AG04450 (cell line): Measurements from ENCODE around the gene MICA. TPM values are rescaled to one million over a fixed set of nuclear protein-coding genes. Genes with fewer than 3 reads are reported as not detected.
A peak's percentile ranks its signal among the peaks of the same experiment; 100 is the strongest.
"Not testable (repeated sequence)": the region's sequence is repeated elsewhere in the genome, so short reads cannot be mapped to it uniquely, and the experiment has no call there.

ENCODE experiments used
- CTCF ChIA-PET: fragments of 300-600, 350-600 bp; formaldehyde crosslinking; extraction: SDS; loops from one replicate; lab custom pipeline; 2022; ENCODE audit warnings: antibody characterized with exemption, inconsistent platforms; lab: Charles Lee
- POLR2A ChIA-PET: fragments of 350-600 bp; formaldehyde crosslinking; extraction: SDS; loops from one replicate; lab custom pipeline; 2021; ENCODE audit warnings: antibody characterized with exemption, inconsistent platforms; lab: Yijun Ruan, JAX
- DNase-seq: peaks from one replicate; pipeline ENCODE4 v3.0.0-alpha.2; 2011; ENCODE audit warnings: low read depth, low spot score
- H3K27ac ChIP-seq: one replicate; pipeline ENCODE4 v1.5.1; 2012; ENCODE audit warnings: low read depth, low read length, control low read depth
- H3K27me3 ChIP-seq: one replicate; pipeline ENCODE4 v1.6.0; 2012; ENCODE audit warnings: low read length; ENCODE audit not compliant: control insufficient read depth, insufficient read depth
- H3K4me3 ChIP-seq: 2 replicates; pipeline ENCODE4 v1.5.1; 2011; ENCODE audit warnings: mild to moderate bottlenecking, low read depth, low read length, control low read depth
- H3K9me3 ChIP-seq: 2 replicates; pipeline ENCODE4 v1.5.1; 2012; ENCODE audit warnings: low read length; ENCODE audit not compliant: control insufficient read depth, insufficient read depth
- CTCF ChIP-seq: IDR thresholded peaks from 2 replicates; pipeline ENCODE4 v1.5.1; 2011; ENCODE audit warnings: low read depth, low read length, control low read depth, inconsistent platforms
- polyA plus RNA-seq: library from polyadenylated mRNA; depleted of rRNA; stranded (reverse); fragments of >200 nt; gene quantifications from 2 replicates; pipeline ENCODE4 v1.2.3, GENCODE V29; 2011

MICA gene
- polyA plus RNA-seq, 1 experiment, result 39.9 TPM

DNA sequence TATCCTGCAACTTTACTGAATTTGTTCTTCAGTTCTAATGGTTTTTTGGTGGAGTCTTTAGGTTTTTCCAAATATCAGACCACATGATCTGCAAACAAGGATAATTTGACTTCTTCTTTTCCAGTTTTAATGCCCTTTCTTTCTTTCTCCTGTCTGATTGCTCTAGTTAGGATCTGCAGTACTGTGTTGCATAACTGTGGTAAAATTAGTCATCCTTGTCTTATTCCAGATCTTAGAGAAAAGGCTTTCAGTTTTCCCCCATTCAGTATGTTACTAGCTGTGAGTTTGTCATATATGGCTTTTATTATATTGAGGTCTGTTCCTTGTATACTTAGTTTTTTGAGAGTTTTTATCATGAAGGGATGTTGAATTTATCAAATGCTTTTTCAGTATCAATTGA, 4.3 kb downstream of the MICA start:
- DNase-seq, result peak; percentile 18
- CTCF ChIA-PET, result interaction anchor here (2.3 kb wide), 1 partner anchor 34 kb away, joined by 5 read pairs; no protein-coding TSS in a partner anchor
- Histone ChIP-seq H3K27me3 (no peaks in the 10 kb centered on the region), H3K9me3 (peaks cover 4% of the 10 kb centered on the region; the same call in 1 of the 2 replicates), H3K4me3 (no peak overlapping the region), H3K27ac (no peak overlapping the region)
- TF ChIP-seq CTCF, result no peak
- POLR2A ChIA-PET, result interaction anchor here (0.6 kb wide), 1 partner anchor 9 kb away, joined by 4 read pairs; no protein-coding TSS in a partner anchor

DNA sequence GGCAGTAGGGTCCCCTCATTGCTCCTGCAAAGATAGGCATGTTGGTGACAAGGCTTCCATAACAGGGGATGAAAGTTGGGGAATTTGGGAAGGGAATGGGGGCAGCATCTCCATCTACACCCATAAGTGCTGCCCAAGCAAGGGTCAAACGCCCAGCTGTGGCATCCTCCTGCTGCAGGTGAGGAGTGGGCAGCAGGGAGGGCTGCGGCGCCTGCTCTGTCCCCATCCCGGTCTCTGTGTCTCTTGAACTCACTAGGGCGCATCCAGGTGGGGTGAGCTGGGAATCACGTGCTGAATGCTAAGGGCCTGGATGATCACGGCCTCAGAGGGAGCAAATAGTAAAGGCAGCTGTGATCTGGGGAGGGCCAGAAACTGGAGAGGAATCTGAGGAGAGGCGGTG, 9.1 kb downstream of the MICA start:
- TF ChIP-seq CTCF, result no peak
- H3K4me3 ChIP-seq, result no peak overlapping the region
- no peaks in the 10 kb centered on the region for H3K27me3 ChIP-seq
- POLR2A ChIA-PET, result no interaction called here
- CTCF ChIA-PET, result no interaction called here
- no peak for DNase-seq
- H3K9me3 ChIP-seq, result no peaks in the 10 kb centered on the region; the same call in 1 of the 2 replicates
- no peak overlapping the region for H3K27ac ChIP-seq

- H3K4me3 ChIP-seq, CTCF ChIA-PET, DNase-seq, POLR2A ChIA-PET, H3K9me3 ChIP-seq, H3K27ac ChIP-seq, H3K27me3 ChIP-seq: not testable (repeated sequence)
These were observed 10.9 kb downstream of the MICA start for GRCh38 chr6:31414148-31414770.

- Histone ChIP-seq H3K9me3 (no peaks in the 10 kb centered on the region; the same call in 1 of the 2 replicates), H3K27me3 (no peaks in the 10 kb centered on the region), H3K4me3 (no peak overlapping the region), H3K27ac (no peak overlapping the region)
- POLR2A ChIA-PET, result no interaction called here
- TF ChIP-seq CTCF, result no peak
- CTCF ChIA-PET, result no interaction called here
- no peak for DNase-seq
These were observed 11.4 kb downstream of the MICA start for GRCh38 chr6:31414771-31415265.

GRCh38 chr6:31416394-31417014, 13.1 kb downstream of the MICA start:
- Histone ChIP-seq H3K27ac (no peak overlapping the region), H3K4me3 (no peak overlapping the region), H3K9me3 (no peaks in the 10 kb centered on the region; the same call in 1 of the 2 replicates), H3K27me3 (peaks cover 3% of the 10 kb centered on the region)
- ChIA-PET POLR2A (no interaction called here), CTCF (no interaction called here)
- DNase-seq, result no peak
- no peak for TF ChIP-seq CTCF
